Medulla oblongata (tissue), 1 donor: Measurements from ENCODE around the gene CARHSP1.
A peak's percentile ranks its signal among the peaks of the same experiment; 100 is the strongest.
"Not testable (repeated sequence)": the region's sequence is repeated elsewhere in the genome, so short reads cannot be mapped to it uniquely, and the experiment has no call there.

Experiments
- DNase-seq: peaks from one replicate; pipeline ENCODE4 v3.0.0-alpha.2; 2015; ENCODE audit errors: extremely low spot score

Gene CARHSP1

GRCh38 chr16:8868416-8869211 lies at the start of gene CARHSP1:
TSS of gene CARHSP1 (minus strand) at chr16:8869006. CDS start at chr16:8859328, 9,678 bp downstream.
- DNase-seq: peak; percentile 91

GRCh38 chr16:8917336-8917735 lies 48.5 kb upstream of the CARHSP1 start:
- not testable (repeated sequence) for DNase-seq

- DNase-seq: no peak
Observed at GRCh38 chr16:8916541-8917225, 47.9 kb upstream of the CARHSP1 start.

GRCh38 chr16:8915722-8916301 lies 47.0 kb upstream of the CARHSP1 start:
- DNase-seq: no peak

- no peak for DNase-seq
Observed at GRCh38 chr16:8914098-8914497, 45.3 kb upstream of the CARHSP1 start.

- DNase-seq: no peak
Observed at GRCh38 chr16:8912793-8913192, 44.0 kb upstream of the CARHSP1 start.

GRCh38 chr16:8910811-8911210 lies 42.0 kb upstream of the CARHSP1 start:
- no peak for DNase-seq

GRCh38 chr16:8908810-8909468 lies 40.1 kb upstream of the CARHSP1 start:
- no peak for DNase-seq

- DNase-seq: no peak
Observed at GRCh38 chr16:8907096-8907495, 38.3 kb upstream of the CARHSP1 start.

- DNase-seq: no peak
Observed at GRCh38 chr16:8905795-8906591, 37.2 kb upstream of the CARHSP1 start.

GRCh38 chr16:8905168-8905762 lies 36.5 kb upstream of the CARHSP1 start:
- DNase-seq: no peak

- no peak for DNase-seq
Observed at GRCh38 chr16:8904018-8904430, 35.2 kb upstream of the CARHSP1 start.

- DNase-seq: no peak
Observed at GRCh38 chr16:8903004-8903403, 34.2 kb upstream of the CARHSP1 start.

GRCh38 chr16:8901320-8901861 lies 32.6 kb upstream of the CARHSP1 start:
- DNase-seq: no peak

GRCh38 chr16:8900343-8900742 lies 31.5 kb upstream of the CARHSP1 start:
- no peak for DNase-seq

GRCh38 chr16:8899709-8900317 lies 31.0 kb upstream of the CARHSP1 start:
- DNase-seq: no peak

- no peak for DNase-seq
Observed at GRCh38 chr16:8898660-8899318, 30.0 kb upstream of the CARHSP1 start.

- DNase-seq: no peak
Observed at GRCh38 chr16:8894736-8895334, 26.0 kb upstream of the CARHSP1 start.

- DNase-seq: no peak
Observed at GRCh38 chr16:8893976-8894690, 25.3 kb upstream of the CARHSP1 start.
